Measurements from ENCODE around the gene CAMSAP1. TPM values are rescaled to one million over a fixed set of nuclear protein-coding genes. Genes with fewer than 3 reads are reported as not detected.

CAMSAP1 gene
- total and polyA plus RNA-seq, 9 of the 15 experiments (the other 6 are each of a cell fraction or from before 2014, with no cell fraction given) = 1.5 to 28.8 (median 14.3) TPM

DNA sequence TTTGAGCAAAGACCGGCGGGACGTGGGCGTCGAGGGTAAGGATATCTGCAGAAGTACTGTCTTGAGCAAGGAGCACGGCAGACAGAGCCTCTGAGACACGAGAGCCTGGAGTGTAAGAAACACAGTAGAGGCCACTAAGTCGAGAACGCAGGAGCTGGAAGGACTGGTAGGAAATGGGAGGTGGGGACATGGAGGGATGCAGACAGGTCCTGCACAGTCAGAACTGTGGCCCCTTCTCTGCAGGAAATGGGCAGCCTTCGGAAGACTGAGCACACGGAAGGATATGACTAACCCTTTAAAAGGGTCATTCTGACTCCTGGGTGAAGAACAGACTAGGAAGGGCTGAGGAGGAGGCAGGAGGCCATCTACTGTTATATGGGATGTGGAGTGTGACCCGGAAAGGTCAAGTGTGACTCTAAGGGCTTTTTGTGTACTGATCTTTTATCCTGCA is 1.4 kb upstream of the CAMSAP1 start (continued):
- TF ChIP-seq, protein P1, sequence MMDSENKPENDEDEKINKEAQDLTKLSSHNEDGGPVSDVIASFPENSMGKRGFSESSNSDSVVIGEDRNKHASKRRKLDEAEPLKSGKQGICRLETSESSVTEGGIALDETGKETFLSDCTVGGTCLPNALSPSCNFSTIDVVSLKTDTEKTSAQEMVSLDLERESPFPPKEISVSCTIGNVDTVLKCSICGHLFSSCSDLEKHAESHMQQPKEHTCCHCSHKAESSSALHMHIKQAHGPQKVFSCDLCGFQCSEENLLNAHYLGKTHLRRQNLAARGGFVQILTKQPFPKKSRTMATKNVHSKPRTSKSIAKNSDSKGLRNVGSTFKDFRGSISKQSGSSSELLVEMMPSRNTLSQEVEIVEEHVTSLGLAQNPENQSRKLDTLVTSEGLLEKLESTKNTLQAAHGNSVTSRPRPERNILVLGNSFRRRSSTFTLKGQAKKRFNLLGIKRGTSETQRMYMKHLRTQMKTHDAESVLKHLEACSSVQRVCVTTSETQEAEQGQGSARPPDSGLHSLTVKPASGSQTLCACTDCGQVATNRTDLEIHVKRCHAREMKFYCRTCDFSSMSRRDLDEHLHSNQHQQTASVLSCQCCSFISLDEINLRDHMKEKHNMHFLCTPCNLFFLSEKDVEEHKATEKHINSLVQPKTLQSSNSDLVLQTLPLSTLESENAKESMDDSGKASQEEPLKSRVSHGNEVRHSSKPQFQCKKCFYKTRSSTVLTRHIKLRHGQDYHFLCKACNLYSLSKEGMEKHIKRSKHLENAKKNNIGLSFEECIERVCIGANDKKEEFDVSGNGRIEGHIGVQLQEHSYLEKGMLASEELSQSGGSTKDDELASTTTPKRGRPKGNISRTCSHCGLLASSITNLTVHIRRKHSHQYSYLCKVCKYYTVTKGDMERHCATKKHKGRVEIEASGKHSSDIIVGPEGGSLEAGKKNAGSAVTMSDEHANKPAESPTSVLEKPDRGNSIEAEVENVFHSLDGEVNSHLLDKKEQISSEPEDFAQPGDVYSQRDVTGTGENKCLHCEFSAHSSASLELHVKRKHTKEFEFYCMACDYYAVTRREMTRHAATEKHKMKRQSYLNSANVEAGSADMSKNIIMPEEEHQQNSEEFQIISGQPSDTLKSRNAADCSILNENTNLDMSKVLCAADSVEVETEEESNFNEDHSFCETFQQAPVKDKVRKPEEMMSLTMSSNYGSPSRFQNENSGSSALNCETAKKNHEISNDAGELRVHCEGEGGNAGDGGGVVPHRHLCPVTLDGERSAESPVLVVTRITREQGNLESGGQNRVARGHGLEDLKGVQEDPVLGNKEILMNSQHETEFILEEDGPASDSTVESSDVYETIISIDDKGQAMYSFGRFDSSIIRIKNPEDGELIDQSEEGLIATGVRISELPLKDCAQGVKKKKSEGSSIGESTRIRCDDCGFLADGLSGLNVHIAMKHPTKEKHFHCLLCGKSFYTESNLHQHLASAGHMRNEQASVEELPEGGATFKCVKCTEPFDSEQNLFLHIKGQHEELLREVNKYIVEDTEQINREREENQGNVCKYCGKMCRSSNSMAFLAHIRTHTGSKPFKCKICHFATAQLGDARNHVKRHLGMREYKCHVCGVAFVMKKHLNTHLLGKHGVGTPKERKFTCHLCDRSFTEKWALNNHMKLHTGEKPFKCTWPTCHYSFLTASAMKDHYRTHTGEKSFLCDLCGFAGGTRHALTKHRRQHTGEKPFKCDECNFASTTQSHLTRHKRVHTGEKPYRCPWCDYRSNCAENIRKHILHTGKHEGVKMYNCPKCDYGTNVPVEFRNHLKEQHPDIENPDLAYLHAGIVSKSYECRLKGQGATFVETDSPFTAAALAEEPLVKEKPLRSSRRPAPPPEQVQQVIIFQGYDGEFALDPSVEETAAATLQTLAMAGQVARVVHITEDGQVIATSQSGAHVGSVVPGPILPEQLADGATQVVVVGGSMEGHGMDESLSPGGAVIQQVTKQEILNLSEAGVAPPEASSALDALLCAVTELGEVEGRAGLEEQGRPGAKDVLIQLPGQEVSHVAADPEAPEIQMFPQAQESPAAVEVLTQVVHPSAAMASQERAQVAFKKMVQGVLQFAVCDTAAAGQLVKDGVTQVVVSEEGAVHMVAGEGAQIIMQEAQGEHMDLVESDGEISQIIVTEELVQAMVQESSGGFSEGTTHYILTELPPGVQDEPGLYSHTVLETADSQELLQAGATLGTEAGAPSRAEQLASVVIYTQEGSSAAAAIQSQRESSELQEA (IDR thresholded peaks at IDR 0.05; ENCODE audit: low read depth) = no peak
- TF ChIP-seq, protein P2, sequence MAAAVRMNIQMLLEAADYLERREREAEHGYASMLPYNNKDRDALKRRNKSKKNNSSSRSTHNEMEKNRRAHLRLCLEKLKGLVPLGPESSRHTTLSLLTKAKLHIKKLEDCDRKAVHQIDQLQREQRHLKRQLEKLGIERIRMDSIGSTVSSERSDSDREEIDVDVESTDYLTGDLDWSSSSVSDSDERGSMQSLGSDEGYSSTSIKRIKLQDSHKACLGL (CRISPR knock-in tag; IDR thresholded peaks at IDR 0.05; ENCODE audit: borderline replicate concordance, poor library complexity, severe bottlenecking) = no peak
- TF ChIP-seq ZNF143 (CRISPR knock-in tag; IDR thresholded peaks at IDR 0.05) (0 out of 2 replicates have a peak, but pooled peaks have one; percentile 30), GABPB1 (CRISPR knock-in tag; IDR thresholded peaks at IDR 0.05) (0 out of 2 replicates have a peak, but pooled peaks have one; percentile 9), ESRRA (IDR thresholded peaks at IDR 0.05; ENCODE audit: borderline replicate concordance, low read depth) (0 out of 2 replicates have a peak, but pooled peaks have one; percentile 49), ZNF561 (CRISPR knock-in tag; conservative IDR thresholded peaks at IDR 0.05) (no peak), BMI1 (IDR thresholded peaks at IDR 0.05; ENCODE audit: low read length) (no peak), MBD2 (IDR thresholded peaks at IDR 0.05; ENCODE audit: borderline replicate concordance, low read depth) (no peak), ETV5 (CRISPR knock-in tag; IDR thresholded peaks at IDR 0.05; ENCODE audit: low read depth) (no peak), SMARCA4 (IDR thresholded peaks at IDR 0.05) (peak; percentile 17; the same call in 1 of the 2 replicates), RBM17 (IDR thresholded peaks at IDR 0.05; ENCODE audit: borderline replicate concordance, low read depth, low read length) (no peak)
- TF ChIP-seq, protein P3, sequence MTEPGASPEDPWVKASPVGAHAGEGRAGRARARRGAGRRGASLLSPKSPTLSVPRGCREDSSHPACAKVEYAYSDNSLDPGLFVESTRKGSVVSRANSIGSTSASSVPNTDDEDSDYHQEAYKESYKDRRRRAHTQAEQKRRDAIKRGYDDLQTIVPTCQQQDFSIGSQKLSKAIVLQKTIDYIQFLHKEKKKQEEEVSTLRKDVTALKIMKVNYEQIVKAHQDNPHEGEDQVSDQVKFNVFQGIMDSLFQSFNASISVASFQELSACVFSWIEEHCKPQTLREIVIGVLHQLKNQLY (CRISPR knock-in tag; conservative IDR thresholded peaks at IDR 0.05) = 0 out of 4 replicates have a peak, but pooled peaks of 1 of the 2 experiments have one; percentile 50
- TF ChIP-seq, protein P4, sequence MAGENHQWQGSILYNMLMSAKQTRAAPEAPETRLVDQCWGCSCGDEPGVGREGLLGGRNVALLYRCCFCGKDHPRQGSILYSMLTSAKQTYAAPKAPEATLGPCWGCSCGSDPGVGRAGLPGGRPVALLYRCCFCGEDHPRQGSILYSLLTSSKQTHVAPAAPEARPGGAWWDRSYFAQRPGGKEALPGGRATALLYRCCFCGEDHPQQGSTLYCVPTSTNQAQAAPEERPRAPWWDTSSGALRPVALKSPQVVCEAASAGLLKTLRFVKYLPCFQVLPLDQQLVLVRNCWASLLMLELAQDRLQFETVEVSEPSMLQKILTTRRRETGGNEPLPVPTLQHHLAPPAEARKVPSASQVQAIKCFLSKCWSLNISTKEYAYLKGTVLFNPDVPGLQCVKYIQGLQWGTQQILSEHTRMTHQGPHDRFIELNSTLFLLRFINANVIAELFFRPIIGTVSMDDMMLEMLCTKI (IDR thresholded peaks at IDR 0.05; ENCODE audit: partially characterized antibody) = no peak
- TF ChIP-seq, protein P5, sequence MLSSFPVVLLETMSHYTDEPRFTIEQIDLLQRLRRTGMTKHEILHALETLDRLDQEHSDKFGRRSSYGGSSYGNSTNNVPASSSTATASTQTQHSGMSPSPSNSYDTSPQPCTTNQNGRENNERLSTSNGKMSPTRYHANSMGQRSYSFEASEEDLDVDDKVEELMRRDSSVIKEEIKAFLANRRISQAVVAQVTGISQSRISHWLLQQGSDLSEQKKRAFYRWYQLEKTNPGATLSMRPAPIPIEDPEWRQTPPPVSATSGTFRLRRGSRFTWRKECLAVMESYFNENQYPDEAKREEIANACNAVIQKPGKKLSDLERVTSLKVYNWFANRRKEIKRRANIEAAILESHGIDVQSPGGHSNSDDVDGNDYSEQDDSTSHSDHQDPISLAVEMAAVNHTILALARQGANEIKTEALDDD (IDR thresholded peaks at IDR 0.05) = peak; percentile 37; the same call in 1 of the 2 replicates
- TF ChIP-seq, protein P6, sequence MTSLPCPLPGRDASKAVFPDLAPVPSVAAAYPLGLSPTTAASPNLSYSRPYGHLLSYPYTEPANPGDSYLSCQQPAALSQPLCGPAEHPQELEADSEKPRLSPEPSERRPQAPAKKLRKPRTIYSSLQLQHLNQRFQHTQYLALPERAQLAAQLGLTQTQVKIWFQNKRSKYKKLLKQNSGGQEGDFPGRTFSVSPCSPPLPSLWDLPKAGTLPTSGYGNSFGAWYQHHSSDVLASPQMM (CRISPR knock-in tag; IDR thresholded peaks at IDR 0.05) = no peak
